Measurements from ENCODE around the gene LAPTM5. TPM values are rescaled to one million over a fixed set of nuclear protein-coding genes. Genes with fewer than 3 reads are reported as not detected.

The LAPTM5 gene
- total RNA-seq, 1 experiment from 2014 or later = 0.15 TPM

DNA sequence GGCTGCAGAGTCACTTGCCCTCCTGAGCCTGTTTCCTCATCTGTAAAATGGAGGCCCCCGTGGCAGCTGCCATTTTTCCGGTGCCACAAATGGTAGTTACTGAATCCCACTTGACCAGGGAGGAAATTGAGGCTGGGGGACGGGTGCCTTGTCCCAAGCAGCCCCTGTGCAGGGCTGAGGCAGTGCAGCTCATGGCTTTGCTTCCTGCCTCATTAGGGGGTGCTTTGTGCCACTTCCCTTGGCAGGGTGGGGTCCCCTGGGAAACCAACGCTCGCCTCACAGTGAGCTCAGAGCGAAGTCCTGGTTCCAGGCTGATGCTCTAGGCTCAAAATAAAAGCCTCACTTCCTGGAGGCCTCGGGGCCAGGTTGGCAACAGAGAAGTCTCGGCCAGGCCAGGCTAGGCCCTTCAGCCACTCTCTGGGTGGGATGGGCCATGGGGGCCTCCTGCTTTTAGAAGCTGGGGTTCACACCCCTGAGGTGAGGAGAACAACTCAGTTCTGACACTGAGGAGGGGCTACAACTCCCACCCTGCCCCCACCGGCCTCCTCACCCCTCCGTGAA is 6.8 kb downstream of the LAPTM5 start:
- Mint-ChIP-seq H3K36me3 (ENCODE audit: insufficient read depth in 1 of 3, low read depth in 3 of 3) (no peaks in the 10 kb centered on the region), H3K4me1 (peaks cover 35 to 43% of the 10 kb centered on the region in 2 experiments), H3K27me3 (ENCODE audit: low read depth) (peaks cover 3% of the 10 kb centered on the region; the same call in 1 of the 2 replicates), H3K4me3 (no peak overlapping the region), H3K27ac (no peak overlapping the region), H3K9me3 (no peaks in the 10 kb centered on the region)
- H3K56ac ChIP-seq (ENCODE audit: insufficient read length, low read depth, low read length) = no peak overlapping the region
- no peak overlapping the region for H3K27ac ChIP-seq (ENCODE audit: insufficient read length, low read depth, low read length)
- H4K8ac ChIP-seq (replicated peaks; ENCODE audit: insufficient read length, low read depth, low read length) = no peak overlapping the region
- no peak overlapping the region for H3K14ac ChIP-seq (ENCODE audit: insufficient read depth, low read length)
- no peaks in the 10 kb centered on the region for H3K79me1 ChIP-seq (ENCODE audit: insufficient read depth, low read depth, low read length, poor library complexity, severe bottlenecking)
- H2BK20ac ChIP-seq (ENCODE audit: low read depth, low read length, poor library complexity, severe bottlenecking) = no peak overlapping the region
- no peaks in the 10 kb centered on the region; the same call in 1 of the 2 replicates for H3K4me1 ChIP-seq (ENCODE audit: insufficient read depth, low read length)
- H2BK120ac ChIP-seq (ENCODE audit: low read depth, low read length, poor library complexity, severe bottlenecking) = no peak overlapping the region
- H3K4me2 ChIP-seq (ENCODE audit: insufficient read depth, insufficient read length, low read length) = no peak overlapping the region
- WGBS (ENCODE audit: extremely low coverage, insufficient read length, low lambda C conversion rate) = no CpG with 5 or more reads among the region's 10 CpGs
- H2BK5ac ChIP-seq (ENCODE audit: insufficient read length, low read length) = no peak overlapping the region
- no peak overlapping the region for H3K23ac ChIP-seq (ENCODE audit: insufficient read length, low read depth, low read length)
- H3K9ac ChIP-seq (ENCODE audit: extremely low read depth, insufficient read length, low read length) = no peak overlapping the region
- no peaks in the 10 kb centered on the region for H3K9me3 ChIP-seq (ENCODE audit: control insufficient read depth, low read depth, low read length)
- H2AFZ ChIP-seq (ENCODE audit: low read length) = no peak overlapping the region
- H4K91ac ChIP-seq (ENCODE audit: insufficient read length, low read depth, low read length) = no peak overlapping the region
- H3K27me3 ChIP-seq (ENCODE audit: insufficient read depth, low read length) = no peaks in the 10 kb centered on the region
- TF ChIP-seq, protein P1, sequence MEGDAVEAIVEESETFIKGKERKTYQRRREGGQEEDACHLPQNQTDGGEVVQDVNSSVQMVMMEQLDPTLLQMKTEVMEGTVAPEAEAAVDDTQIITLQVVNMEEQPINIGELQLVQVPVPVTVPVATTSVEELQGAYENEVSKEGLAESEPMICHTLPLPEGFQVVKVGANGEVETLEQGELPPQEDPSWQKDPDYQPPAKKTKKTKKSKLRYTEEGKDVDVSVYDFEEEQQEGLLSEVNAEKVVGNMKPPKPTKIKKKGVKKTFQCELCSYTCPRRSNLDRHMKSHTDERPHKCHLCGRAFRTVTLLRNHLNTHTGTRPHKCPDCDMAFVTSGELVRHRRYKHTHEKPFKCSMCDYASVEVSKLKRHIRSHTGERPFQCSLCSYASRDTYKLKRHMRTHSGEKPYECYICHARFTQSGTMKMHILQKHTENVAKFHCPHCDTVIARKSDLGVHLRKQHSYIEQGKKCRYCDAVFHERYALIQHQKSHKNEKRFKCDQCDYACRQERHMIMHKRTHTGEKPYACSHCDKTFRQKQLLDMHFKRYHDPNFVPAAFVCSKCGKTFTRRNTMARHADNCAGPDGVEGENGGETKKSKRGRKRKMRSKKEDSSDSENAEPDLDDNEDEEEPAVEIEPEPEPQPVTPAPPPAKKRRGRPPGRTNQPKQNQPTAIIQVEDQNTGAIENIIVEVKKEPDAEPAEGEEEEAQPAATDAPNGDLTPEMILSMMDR (conservative IDR thresholded peaks at IDR 0.05) = no peak
- H3K23me2 ChIP-seq (ENCODE audit: insufficient read length, low read depth, low read length, poor library complexity, severe bottlenecking) = no peaks in the 10 kb centered on the region
- no peak overlapping the region for H3K18ac ChIP-seq (ENCODE audit: insufficient read length, low read depth, low read length)
- no peak overlapping the region for H3K4ac ChIP-seq (ENCODE audit: low read depth, low read length)
- H4K20me1 ChIP-seq (ENCODE audit: control insufficient read depth, insufficient read depth, insufficient read length) = no peaks in the 10 kb centered on the region
- no peak overlapping the region for H3T11ph ChIP-seq (ENCODE audit: low read length)
- H3K79me2 ChIP-seq (ENCODE audit: insufficient read depth, low read length) = no peaks in the 10 kb centered on the region
- no peak for DNase-seq
- H4K5ac ChIP-seq (ENCODE audit: insufficient read length, low read depth, low read length) = no peak overlapping the region
- no peak overlapping the region for H2BK15ac ChIP-seq (ENCODE audit: low read depth, low read length)
- H2BK12ac ChIP-seq (ENCODE audit: insufficient read length, low read depth, low read length) = no peak overlapping the region
- H2AK5ac ChIP-seq (ENCODE audit: insufficient read length, low read length) = no peak overlapping the region
